Stimulated activated CD4-positive, alpha-beta T cell treated with anti-CD3 and anti-CD28 coated beads, Interleukin-4, amount 100 ng/mL, for 1 hour (primary cell): ENCODE measurements around the gene NBPF1.
"Not testable (repeated sequence)": the region's sequence is repeated elsewhere in the genome, so short reads cannot be mapped to it uniquely, and the experiment has no call there.

Experiments
- DNase-seq: peaks from one replicate; pipeline ENCODE4 v3.0.0-alpha.2; 2020

The NBPF1 gene

DNA sequence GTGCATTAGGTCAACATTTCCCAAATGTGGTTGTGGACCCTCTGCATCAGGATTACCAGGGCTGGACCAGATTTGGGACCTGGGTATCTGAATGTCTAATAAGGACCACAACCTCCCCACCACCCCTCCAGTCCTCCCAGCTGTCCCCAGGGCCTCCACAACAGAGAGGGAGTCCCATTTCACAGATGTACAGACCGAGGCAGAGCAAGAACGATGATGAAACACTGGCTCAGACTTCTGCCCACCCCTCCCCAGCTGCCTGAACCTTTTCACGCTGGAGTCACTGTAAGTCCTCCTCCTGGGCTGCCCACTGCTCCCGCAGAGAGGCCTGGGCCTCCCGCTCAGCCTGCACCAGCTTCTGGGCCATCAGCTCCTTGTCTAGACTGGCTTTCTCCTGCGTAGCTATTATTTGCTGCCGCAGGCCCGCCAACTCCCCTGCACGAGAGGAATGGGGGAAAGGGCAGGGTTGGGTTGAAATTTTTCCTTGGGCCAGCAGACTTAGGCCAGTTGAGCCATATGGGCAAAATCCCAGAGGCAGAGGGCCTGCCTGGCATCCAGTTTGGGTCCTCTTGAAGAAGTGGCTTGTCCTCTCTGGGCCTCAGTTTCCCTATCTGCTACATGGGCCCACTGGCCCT lies 8.4 kb upstream of the NBPF1 start:
- not testable (repeated sequence) for DNase-seq

- DNase-seq: no peak
Observed at GRCh38 chr1:16621300-16621658, 7.9 kb upstream of the NBPF1 start.

GRCh38 chr1:16619803-16620501 lies 6.6 kb upstream of the NBPF1 start:
- not testable (repeated sequence) for DNase-seq

- DNase-seq: no peak
Observed at GRCh38 chr1:16618719-16619118, 5.4 kb upstream of the NBPF1 start.

- DNase-seq: no peak
Observed at GRCh38 chr1:16617778-16618580, 4.6 kb upstream of the NBPF1 start.

GRCh38 chr1:16617114-16617631 lies 3.8 kb upstream of the NBPF1 start:
- no peak for DNase-seq

- DNase-seq: no peak
Observed at GRCh38 chr1:16615253-16616252, 2.2 kb upstream of the NBPF1 start.

- DNase-seq: no peak
Observed at GRCh38 chr1:16614361-16615252, 1.2 kb upstream of the NBPF1 start.

DNA sequence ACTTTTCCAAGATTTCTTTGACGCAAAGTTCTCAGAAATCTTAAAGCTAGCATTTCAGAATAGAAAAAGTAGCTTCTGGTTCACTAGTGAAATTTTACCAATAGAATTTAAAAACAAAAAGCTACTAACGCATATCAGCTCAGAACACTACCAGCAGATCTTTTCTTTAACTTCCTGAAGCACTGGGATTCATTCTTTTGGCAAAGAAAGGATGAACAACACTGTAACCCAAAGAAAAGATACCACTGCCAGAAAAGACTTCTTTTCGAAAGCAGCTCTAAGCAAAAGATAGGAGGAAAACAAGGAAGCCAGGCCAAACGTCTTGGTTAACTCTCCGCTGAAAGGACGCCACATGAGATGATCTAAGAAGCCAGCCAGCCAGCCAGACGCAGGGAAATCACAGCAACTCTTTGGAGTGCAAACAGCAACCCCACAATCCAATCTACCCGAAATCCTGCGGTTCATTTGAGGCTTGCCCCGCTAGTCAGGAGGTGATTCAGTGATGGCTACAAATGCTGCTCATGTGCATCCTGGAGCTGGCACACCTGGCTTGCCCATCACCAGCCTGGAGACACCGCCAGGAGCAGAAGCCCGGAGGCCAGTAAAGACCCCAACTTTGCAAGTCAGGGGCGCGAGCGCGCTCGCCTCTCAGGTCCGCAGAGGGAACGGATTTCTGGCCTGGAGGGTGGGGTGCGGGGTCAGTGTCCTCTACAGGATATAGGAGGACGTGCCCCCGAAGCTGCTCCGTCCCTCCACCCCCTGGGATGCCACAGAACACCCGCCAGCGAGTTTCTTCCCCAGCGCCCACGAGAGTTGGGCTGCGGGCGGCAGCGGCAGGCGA lies 812 bp downstream of the NBPF1 start:
- no peak for DNase-seq

GRCh38 chr1:16611981-16612331 lies 1.4 kb downstream of the NBPF1 start:
- not testable (repeated sequence) for DNase-seq

DNA sequence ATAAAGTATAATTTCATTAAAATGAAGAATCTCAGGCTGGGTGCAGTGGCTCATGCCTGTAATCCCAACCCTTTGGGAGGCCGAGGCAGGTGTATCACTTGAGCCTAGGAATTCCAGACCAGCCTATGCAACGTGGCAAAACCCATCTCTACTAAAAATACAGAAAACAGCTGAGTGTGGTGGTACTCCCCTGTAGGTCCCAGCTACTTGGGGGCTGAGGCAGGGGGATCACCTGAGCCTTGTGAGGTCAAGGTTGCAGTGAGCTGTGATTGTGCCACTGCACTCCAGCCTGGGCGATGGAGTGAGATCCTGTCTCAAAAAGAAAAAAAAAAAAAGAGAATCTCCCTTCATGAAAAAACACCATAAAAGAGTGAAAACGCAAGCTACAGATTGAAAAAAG lies 2.2 kb downstream of the NBPF1 start:
- DNase-seq: not testable (repeated sequence)

GRCh38 chr1:16610553-16610952 lies 2.8 kb downstream of the NBPF1 start:
- not testable (repeated sequence) for DNase-seq

- not testable (repeated sequence) for DNase-seq
Observed at GRCh38 chr1:16609761-16610160, 3.6 kb downstream of the NBPF1 start.

DNA sequence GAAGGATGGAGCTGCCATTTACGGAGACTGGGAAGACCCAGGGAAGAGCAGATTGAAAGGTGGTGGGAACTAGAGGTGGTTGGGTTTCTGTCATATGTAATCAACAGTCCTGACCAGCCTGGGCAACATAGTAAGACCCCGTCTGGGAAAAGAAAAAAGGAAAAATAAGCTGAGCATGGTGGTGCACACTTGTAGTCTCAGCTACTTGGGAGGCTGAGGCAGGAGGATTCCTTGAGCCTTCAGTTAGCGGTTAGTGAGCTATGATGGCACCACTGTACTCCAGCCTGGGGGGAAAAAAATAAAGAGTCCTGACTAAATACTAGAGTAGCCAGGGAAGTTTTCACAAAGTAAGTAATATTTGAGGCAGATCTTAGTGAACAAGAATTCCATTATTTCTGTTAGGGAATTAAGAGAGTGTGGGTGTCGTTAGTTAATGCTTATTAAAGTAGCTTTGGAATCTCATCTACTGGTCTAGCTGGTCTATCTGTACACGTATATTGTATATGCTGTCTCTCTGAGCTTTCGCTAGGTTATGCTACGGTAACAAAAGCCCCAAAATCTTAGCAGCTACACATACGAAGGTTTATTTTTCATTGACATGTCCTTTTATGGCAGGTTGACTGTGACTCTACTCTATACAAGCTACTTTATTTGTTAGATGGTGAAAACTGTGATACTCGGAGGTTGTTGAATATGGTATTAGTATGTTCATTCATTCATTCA lies 4.4 kb downstream of the NBPF1 start:
- no peak for DNase-seq

GRCh38 chr1:16607853-16608815 lies 5.2 kb downstream of the NBPF1 start:
- DNase-seq: not testable (repeated sequence)

DNA sequence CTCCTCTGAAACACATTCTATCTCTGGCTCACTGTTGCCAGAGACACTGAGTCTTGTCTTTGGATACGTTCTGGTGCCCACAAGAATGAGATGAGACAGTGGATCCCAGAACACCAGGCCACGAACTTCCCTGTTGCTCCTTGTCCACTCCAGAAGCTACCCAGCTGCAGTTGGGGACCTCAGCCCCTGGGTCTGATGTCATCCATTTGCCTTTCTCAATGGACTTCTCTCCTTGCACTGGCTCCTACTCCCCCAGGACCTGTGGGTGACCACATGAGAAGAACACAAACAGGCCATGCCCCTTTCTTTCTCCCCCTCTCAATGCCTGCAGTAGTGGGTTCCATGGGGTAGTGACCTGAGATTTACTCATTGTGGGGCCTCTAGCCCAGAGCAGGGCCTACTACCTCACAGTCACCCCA lies 5.9 kb downstream of the NBPF1 start:
- no peak for DNase-seq

- DNase-seq: not testable (repeated sequence)
Observed at GRCh38 chr1:16606666-16607432, 6.5 kb downstream of the NBPF1 start.
